ENCODE measurements around the gene TANGO2. TPM values are rescaled to one million over a fixed set of nuclear protein-coding genes. Genes with fewer than 3 reads are reported as not detected.

TANGO2 gene
- total and polyA plus RNA-seq, 9 of the 15 experiments (the other 6 are each of a cell fraction or from before 2014, with no cell fraction given) = 15.5 to 94.9 (median 70.1) TPM

DNA sequence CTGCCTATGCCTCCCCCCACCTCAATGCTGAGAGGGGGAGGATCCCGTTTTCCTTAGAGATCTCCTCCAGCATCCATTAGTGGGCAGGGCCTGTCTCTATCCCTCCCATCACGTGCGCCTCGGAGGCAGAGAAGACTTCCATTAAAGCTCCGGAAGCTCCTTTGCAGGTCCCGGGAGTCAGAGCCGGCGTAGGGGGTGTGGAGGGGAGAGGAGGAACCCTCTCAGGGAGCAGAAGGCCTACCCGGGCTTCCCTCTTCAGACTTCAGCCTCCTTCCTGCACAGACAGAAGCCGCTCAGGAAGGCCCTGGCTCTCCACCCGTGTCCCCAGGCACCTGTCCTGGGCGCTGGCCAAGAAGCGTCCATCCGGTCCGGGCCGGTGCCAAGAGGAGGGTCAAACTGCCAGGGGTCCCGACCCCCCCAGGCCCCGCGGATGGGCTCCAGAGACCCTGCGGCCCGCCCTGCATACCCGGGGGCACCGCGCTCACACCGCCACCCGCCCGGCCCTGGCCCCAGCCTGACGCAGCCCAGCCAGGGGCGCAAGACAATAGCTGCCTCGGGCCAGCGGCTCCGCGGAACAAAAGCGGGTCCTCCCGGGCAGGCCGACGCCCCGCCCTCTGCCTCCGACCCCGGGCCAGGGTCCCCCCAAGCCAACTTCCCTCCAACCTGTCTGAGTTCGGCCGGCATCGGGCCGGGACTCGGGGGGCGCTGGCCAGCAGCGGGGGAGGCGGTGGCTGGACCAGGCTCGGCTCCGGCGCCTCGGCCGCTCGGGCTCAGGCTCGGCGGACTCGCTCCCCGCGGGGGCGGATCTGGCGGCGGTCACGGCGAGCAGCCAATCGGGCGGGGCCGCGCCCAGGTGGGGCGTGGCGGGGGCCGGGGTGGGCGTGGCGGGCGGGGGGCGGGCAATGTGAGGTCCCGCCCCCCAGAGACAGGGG, 34.2 kb upstream of the TANGO2 start (continued):
- TF ChIP-seq MEF2A (IDR thresholded peaks at IDR 0.05; ENCODE audit: control insufficient read depth, low read depth, low read length) (no peak), HDAC1 (IDR thresholded peaks at IDR 0.05) (peak in 1 of 2 experiments; percentile 68; a peak in 1 of 4 replicates), NFATC3 (IDR thresholded peaks at IDR 0.05) (peak; percentile 99), PRPF4 (IDR thresholded peaks at IDR 0.05; ENCODE audit: insufficient read depth, low read depth, low read length, poor library complexity, severe bottlenecking) (no peak), BDP1 (IDR thresholded peaks at IDR 0.05; ENCODE audit: insufficient read depth, insufficient read length) (no peak), SMARCC2 (IDR thresholded peaks at IDR 0.05; ENCODE audit: low read depth) (no peak; the same call in 1 of the 2 replicates), RAD21 (CRISPR knock-in tag; conservative IDR thresholded peaks at IDR 0.05 in 1 of 2, IDR thresholded peaks at IDR 0.05 in 1 of 2) (no peak; a peak in 1 of 4 replicates), CAMTA2 (CRISPR knock-in tag; conservative IDR thresholded peaks at IDR 0.05) (peak; percentile 96), ZFP1 (CRISPR knock-in tag; IDR thresholded peaks at IDR 0.05) (no peak), ZNF57 (CRISPR knock-in tag; IDR thresholded peaks at IDR 0.05) (no peak), BHLHE40 (IDR thresholded peaks at IDR 0.05; ENCODE audit: low read length) (peak; percentile 97), SMAD1 (IDR thresholded peaks at IDR 0.05; ENCODE audit: low read depth, low read length, partially characterized antibody) (peak; percentile 44), MAZ (CRISPR knock-in tag; conservative IDR thresholded peaks at IDR 0.05 in 1 of 2, IDR thresholded peaks at IDR 0.05 in 1 of 2) (peak in 1 of 2 experiments; percentile 93; a peak in 3 of 4 replicates), MCM7 (IDR thresholded peaks at IDR 0.05) (no peak), RCOR1 (IDR thresholded peaks at IDR 0.05; ENCODE audit: borderline replicate concordance in 1 of 2, low read depth in 2 of 2, low read length in 2 of 2) (0 out of 4 replicates have a peak, but pooled peaks of 1 of the 2 experiments have one; percentile 28), TSC22D4 (tag; IDR thresholded peaks at IDR 0.05) (no peak), MXI1 (IDR thresholded peaks at IDR 0.05; ENCODE audit: low read depth, low read length) (no peak), NONO (IDR thresholded peaks at IDR 0.05; ENCODE audit: low read depth in 2 of 2, low read length in 1 of 2) (no peak), ZNF212 (CRISPR knock-in tag; IDR thresholded peaks at IDR 0.05) (no peak; the same call in 1 of the 2 replicates)
- TF ChIP-seq, protein P1, sequence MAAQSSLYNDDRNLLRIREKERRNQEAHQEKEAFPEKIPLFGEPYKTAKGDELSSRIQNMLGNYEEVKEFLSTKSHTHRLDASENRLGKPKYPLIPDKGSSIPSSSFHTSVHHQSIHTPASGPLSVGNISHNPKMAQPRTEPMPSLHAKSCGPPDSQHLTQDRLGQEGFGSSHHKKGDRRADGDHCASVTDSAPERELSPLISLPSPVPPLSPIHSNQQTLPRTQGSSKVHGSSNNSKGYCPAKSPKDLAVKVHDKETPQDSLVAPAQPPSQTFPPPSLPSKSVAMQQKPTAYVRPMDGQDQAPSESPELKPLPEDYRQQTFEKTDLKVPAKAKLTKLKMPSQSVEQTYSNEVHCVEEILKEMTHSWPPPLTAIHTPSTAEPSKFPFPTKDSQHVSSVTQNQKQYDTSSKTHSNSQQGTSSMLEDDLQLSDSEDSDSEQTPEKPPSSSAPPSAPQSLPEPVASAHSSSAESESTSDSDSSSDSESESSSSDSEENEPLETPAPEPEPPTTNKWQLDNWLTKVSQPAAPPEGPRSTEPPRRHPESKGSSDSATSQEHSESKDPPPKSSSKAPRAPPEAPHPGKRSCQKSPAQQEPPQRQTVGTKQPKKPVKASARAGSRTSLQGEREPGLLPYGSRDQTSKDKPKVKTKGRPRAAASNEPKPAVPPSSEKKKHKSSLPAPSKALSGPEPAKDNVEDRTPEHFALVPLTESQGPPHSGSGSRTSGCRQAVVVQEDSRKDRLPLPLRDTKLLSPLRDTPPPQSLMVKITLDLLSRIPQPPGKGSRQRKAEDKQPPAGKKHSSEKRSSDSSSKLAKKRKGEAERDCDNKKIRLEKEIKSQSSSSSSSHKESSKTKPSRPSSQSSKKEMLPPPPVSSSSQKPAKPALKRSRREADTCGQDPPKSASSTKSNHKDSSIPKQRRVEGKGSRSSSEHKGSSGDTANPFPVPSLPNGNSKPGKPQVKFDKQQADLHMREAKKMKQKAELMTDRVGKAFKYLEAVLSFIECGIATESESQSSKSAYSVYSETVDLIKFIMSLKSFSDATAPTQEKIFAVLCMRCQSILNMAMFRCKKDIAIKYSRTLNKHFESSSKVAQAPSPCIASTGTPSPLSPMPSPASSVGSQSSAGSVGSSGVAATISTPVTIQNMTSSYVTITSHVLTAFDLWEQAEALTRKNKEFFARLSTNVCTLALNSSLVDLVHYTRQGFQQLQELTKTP (IDR thresholded peaks at IDR 0.05; ENCODE audit: low read depth in 1 of 2, partially characterized antibody in 2 of 2) = no peak
- TF ChIP-seq, protein P2, sequence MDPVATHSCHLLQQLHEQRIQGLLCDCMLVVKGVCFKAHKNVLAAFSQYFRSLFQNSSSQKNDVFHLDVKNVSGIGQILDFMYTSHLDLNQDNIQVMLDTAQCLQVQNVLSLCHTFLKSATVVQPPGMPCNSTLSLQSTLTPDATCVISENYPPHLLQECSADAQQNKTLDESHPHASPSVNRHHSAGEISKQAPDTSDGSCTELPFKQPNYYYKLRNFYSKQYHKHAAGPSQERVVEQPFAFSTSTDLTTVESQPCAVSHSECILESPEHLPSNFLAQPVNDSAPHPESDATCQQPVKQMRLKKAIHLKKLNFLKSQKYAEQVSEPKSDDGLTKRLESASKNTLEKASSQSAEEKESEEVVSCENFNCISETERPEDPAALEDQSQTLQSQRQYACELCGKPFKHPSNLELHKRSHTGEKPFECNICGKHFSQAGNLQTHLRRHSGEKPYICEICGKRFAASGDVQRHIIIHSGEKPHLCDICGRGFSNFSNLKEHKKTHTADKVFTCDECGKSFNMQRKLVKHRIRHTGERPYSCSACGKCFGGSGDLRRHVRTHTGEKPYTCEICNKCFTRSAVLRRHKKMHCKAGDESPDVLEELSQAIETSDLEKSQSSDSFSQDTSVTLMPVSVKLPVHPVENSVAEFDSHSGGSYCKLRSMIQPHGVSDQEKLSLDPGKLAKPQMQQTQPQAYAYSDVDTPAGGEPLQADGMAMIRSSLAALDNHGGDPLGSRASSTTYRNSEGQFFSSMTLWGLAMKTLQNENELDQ (CRISPR knock-in tag; IDR thresholded peaks at IDR 0.05; ENCODE audit: borderline replicate concordance) = no peak

Data from K562 (cell line).